HepG2 (cell line): ENCODE data around the gene ZMYM3. TPM values are rescaled to one million over a fixed set of nuclear protein-coding genes. Genes with fewer than 3 reads are reported as not detected.
A peak's percentile ranks its signal among the peaks of the same experiment; 100 is the strongest.

Experiments used
- AKNA ChIP-seq: sonication (generic); formaldehyde crosslinking; IDR thresholded peaks from 2 replicates; pipeline ENCODE4 v1.4.0; 2020; ENCODE audit warnings: missing genetic modification reagents, borderline replicate concordance
- GTF2F1 ChIP-seq: fragments of 150-350 bp; IDR thresholded peaks from 2 replicates; pipeline ENCODE4 v1.6.1; 2014; ENCODE audit warnings: low read length
- HDAC6 ChIP-seq: fragments of 200-600 bp; sonication (generic); IDR thresholded peaks from 2 replicates; pipeline ENCODE4 v1.7.0; 2017; ENCODE audit warnings: mild to moderate bottlenecking, antibody characterized with exemption, low read length, low read depth
- HOXD1 ChIP-seq: sonication (generic); formaldehyde crosslinking; IDR thresholded peaks from 2 replicates; pipeline ENCODE4 v1.5.0; 2020; ENCODE audit warnings: missing genetic modification reagents
- ISX ChIP-seq: sonication (generic); formaldehyde crosslinking; conservative IDR thresholded peaks from 2 replicates; pipeline ENCODE4 v1.5.0; 2020; ENCODE audit warnings: missing genetic modification reagents
- KDM5B ChIP-seq: sonication (generic); formaldehyde crosslinking; IDR thresholded peaks from 2 replicates; pipeline ENCODE4 v1.4.0; 2020; ENCODE audit warnings: missing genetic modification reagents, mild to moderate bottlenecking, borderline replicate concordance
- KLF12 ChIP-seq: sonication (generic); formaldehyde crosslinking; IDR thresholded peaks from 2 replicates; pipeline ENCODE4 v1.4.0; 2020; ENCODE audit warnings: missing genetic modification reagents, borderline replicate concordance
- PCBP1 ChIP-seq: fragments of 200-400 bp; formaldehyde crosslinking; IDR thresholded peaks from 2 replicates; pipeline ENCODE4 v1.6.1; 2017; ENCODE audit warnings: mild to moderate bottlenecking, low read depth, low read length, borderline replicate concordance
- REST ChIP-seq, 2 experiments: IDR thresholded peaks; 2 replicates each; pipeline ENCODE4 v1.6.1; 2011 to 2012; ENCODE audit warnings: low read length in 2 of 2, borderline replicate concordance in 1 of 2, low read depth in 1 of 2, mild to moderate bottlenecking in 1 of 2, moderate library complexity in 1 of 2
- TBL1XR1 ChIP-seq: fragments of 150-350 bp; IDR thresholded peaks from 2 replicates; pipeline ENCODE4 v1.6.1; 2014; ENCODE audit warnings: borderline replicate concordance, low read length; ENCODE audit not compliant: partially characterized antibody
- ZFP1 ChIP-seq: IDR thresholded peaks from 2 replicates; pipeline ENCODE4 v1.6.1; 2016
- ZNF646 ChIP-seq: sonication (generic); formaldehyde crosslinking; IDR thresholded peaks from 2 replicates; pipeline ENCODE4 v1.9.0; 2021; ENCODE audit warnings: mild to moderate bottlenecking, missing genetic modification reagents
- ZNF773 ChIP-seq: sonication (generic); formaldehyde crosslinking; IDR thresholded peaks from 2 replicates; pipeline ENCODE4 v1.4.0; 2020; ENCODE audit warnings: missing genetic modification reagents, borderline replicate concordance
- polyA plus RNA-seq, 8 experiments: library from polyadenylated mRNA; depleted of rRNA in 3 of 8; stranded (reverse) in 7 of 8; unstranded in 1 of 8; fragments of >200 nt; fragmentation: Illumina TruSeq in 4 of 8; extraction: Trizol in 4 of 8; gene quantifications; 2 replicates each; pipeline versions ENCODE4 v1.2.1 to v1.2.3, GENCODE V29; 2011 to 2016; ENCODE audit warnings: low read depth in 4 of 8, missing spikeins in 1 of 8, mixed read lengths in 1 of 8; ENCODE audit not compliant: insufficient read depth in 1 of 8
- total RNA-seq, 5 experiments: library from RNA; depleted of rRNA; stranded (reverse); fragments of >200 nt; fragmentation: Illumina TruSeq; extraction: Trizol; gene quantifications; 2 replicates each; pipeline ENCODE4 v1.2.3, GENCODE V29; 2016; ENCODE audit warnings: low read depth in 1 of 5

The ZMYM3 gene
- total and polyA plus RNA-seq, 2 of the 13 experiments (the other 11 are each of a cell fraction or from before 2014, with no cell fraction given) = 26.4 to 35.4 TPM

DNA sequence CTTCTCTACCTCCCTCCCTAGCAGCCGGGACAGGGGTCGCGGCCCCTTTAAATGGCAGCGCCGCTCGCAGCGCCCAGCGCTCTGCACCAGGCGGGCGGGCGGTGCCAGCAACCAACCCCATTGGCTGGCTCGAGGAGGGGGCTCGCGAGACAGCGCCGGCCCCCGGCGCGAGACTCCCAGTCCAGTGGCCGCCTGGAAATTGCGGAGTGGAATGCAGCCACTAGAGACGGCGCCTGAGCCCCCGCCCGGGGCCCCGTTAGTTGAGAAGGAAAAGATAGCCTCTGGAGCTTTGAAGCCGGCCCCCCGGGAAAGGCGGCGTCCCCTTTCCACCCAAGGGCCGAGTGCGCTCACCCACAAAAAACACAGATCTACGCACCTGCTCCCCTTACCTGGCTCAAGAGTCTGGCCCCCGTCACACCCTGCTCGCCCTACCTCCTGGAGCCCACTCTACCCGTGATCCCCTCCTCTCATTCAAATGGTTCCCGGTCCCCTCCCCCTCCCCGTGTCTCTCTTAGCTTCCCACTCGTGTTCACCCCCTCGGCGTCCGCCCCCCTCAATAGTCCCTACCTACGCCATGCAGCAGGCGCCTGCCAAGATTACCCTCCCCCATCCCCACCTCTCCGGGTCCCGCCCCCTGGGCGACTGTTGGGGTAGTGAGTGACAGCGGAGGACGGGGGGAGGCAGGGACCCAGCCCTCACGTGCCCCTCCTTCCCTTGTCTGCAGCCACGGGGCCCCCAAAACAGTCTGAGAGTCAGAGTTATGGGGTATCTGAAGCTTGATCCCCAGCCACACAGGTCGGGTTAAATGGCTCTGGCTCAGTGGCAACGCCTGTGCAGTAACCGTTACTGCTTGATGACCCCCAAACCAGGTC, at the start of gene ZMYM3 (continued):
- 0 out of 2 replicates have a peak, but pooled peaks have one; percentile 42 for TF ChIP-seq PCBP1
- no peak for TF ChIP-seq HDAC6
- TF ChIP-seq ZNF773 (CRISPR knock-in tag) = no peak
- no peak for TF ChIP-seq GTF2F1
- TF ChIP-seq KDM5B (CRISPR knock-in tag) = no peak
- TF ChIP-seq REST (IDR thresholded peaks at IDR 0.05; ENCODE audit: borderline replicate concordance in 1 of 2, low read depth in 1 of 2, low read length in 2 of 2) = no peak
- no peak for TF ChIP-seq TBL1XR1
- no peak for TF ChIP-seq AKNA (CRISPR knock-in tag)
- no peak for TF ChIP-seq ISX (CRISPR knock-in tag)
- no peak for TF ChIP-seq HOXD1 (CRISPR knock-in tag)
- TF ChIP-seq KLF12 (CRISPR knock-in tag) = no peak
- no peak for TF ChIP-seq ZFP1 (CRISPR knock-in tag)
- no peak for TF ChIP-seq ZNF646 (CRISPR knock-in tag)
